DOHH2 (cell line): ENCODE measurements around the gene KLRC4.
"Not testable (repeated sequence)": the region's sequence is repeated elsewhere in the genome, so short reads cannot be mapped to it uniquely, and the experiment has no call there.

Experiments
- CTCF ChIP-seq: fragments of 200-600 bp; sonication (generic); IDR thresholded peaks from one replicate; pipeline ENCODE4 v1.5.1; 2014; ENCODE audit warnings: antibody characterized with exemption, mild to moderate bottlenecking, low read depth, low read length; ENCODE audit not compliant: poor library complexity, severe bottlenecking
- EZH2phosphoT487 ChIP-seq: fragments of 200-600 bp; sonication (generic); IDR thresholded peaks from 2 replicates; pipeline ENCODE4 v1.6.1; 2017; ENCODE audit warnings: borderline replicate concordance, mild to moderate bottlenecking, antibody characterized with exemption, low read length, moderate library complexity, mixed read lengths

- not testable (repeated sequence) for TF ChIP-seq CTCF, EZH2phosphoT487
These were observed 30.2 kb upstream of the KLRC4 start for GRCh38 chr12:10439608-10440274.
